Mesendoderm (in vitro differentiated cells): ENCODE data around the gene KIF4A.
A peak's percentile ranks its signal among the peaks of the same experiment; 100 is the strongest.

Experiments used
- DNase-seq: peaks from one replicate; pipeline ENCODE4 v3.0.0; 2013
- H2AK5ac ChIP-seq: 2 replicates; pipeline ENCODE4 v1.6.1; 2013; ENCODE audit warnings: low read length, inconsistent platforms
- H2BK120ac ChIP-seq: 2 replicates; pipeline ENCODE4 v1.6.1; 2013; ENCODE audit warnings: low read depth, mild to moderate bottlenecking, low read length, moderate library complexity, mixed read lengths
- H2BK15ac ChIP-seq: replicated peaks from 2 replicates; pipeline ENCODE4 v1.6.1; 2013; ENCODE audit warnings: low read depth, mild to moderate bottlenecking, moderate library complexity
- H2BK5ac ChIP-seq: 2 replicates; pipeline ENCODE4 v1.6.1; 2013; ENCODE audit warnings: low read length, inconsistent platforms
- H3K18ac ChIP-seq: 2 replicates; pipeline ENCODE4 v1.6.1; 2013; ENCODE audit warnings: mild to moderate bottlenecking, low read length, mixed read lengths
- H3K23ac ChIP-seq: one replicate; pipeline ENCODE4 v1.6.1; 2013; ENCODE audit warnings: low read length
- H3K27ac ChIP-seq: 2 replicates; pipeline ENCODE4 v1.5.1; 2013; ENCODE audit warnings: low read depth, mild to moderate bottlenecking, inconsistent platforms, low read length, moderate library complexity
- H3K27me3 ChIP-seq: 2 replicates; pipeline ENCODE4 v1.6.1; 2013; ENCODE audit warnings: low read length, control low read depth, mild to moderate bottlenecking, inconsistent platforms; ENCODE audit not compliant: insufficient read depth, poor library complexity
- H3K36me3 ChIP-seq: 2 replicates; pipeline ENCODE4 v1.6.1; 2013; ENCODE audit warnings: low read length, inconsistent platforms; ENCODE audit not compliant: control insufficient read depth, insufficient read depth
- H3K4ac ChIP-seq: one replicate; pipeline ENCODE4 v1.6.1; 2013; ENCODE audit warnings: low read depth, mild to moderate bottlenecking, low read length, moderate library complexity
- H3K4me1 ChIP-seq: 2 replicates; pipeline ENCODE4 v1.6.1; 2013; ENCODE audit warnings: low read depth, low read length, inconsistent platforms; ENCODE audit not compliant: control insufficient read depth
- H3K4me2 ChIP-seq: 2 replicates; pipeline ENCODE4 v1.6.1; 2013; ENCODE audit warnings: low read length
- H3K4me3 ChIP-seq: 2 replicates; pipeline ENCODE4 v1.5.1; 2013; ENCODE audit warnings: mild to moderate bottlenecking, low read length
- H3K56ac ChIP-seq: one replicate; pipeline ENCODE4 v1.6.1; 2013; ENCODE audit warnings: low read length
- H3K79me1 ChIP-seq: 2 replicates; pipeline ENCODE4 v1.6.1; 2013; ENCODE audit warnings: low read length, inconsistent platforms
- H3K79me2 ChIP-seq: 2 replicates; pipeline ENCODE4 v1.6.1; 2013; ENCODE audit warnings: mild to moderate bottlenecking, low read length; ENCODE audit not compliant: control insufficient read depth, insufficient read depth
- H3K9ac ChIP-seq: 2 replicates; pipeline ENCODE4 v1.6.1; 2013; ENCODE audit warnings: low read length, inconsistent platforms
- H4K5ac ChIP-seq: one replicate; pipeline ENCODE4 v1.6.1; 2013; ENCODE audit warnings: low read length
- H4K8ac ChIP-seq: one replicate; pipeline ENCODE4 v1.6.1; 2013; ENCODE audit warnings: low read depth, mild to moderate bottlenecking, control low read depth, low read length, moderate library complexity
- WGBS: extraction: QIAGEN DNeasy Blood & Tissue Kit; methylation state at CpG from one replicate; pipeline ENCODE4 v1.1.7; 2013; ENCODE audit warnings: low lambda C conversion rate, missing lambda C conversion rate; ENCODE audit not compliant: insufficient coverage; ENCODE audit errors: extremely low coverage; 5-methylcytosine and 5-hydroxymethylcytosine counted together

Gene KIF4A

GRCh38 chrX:70454441-70455365, 164.8 kb downstream of the KIF4A start:
- peak overlapping the region; percentile 39 for H2BK120ac ChIP-seq
- peak overlapping the region; percentile 84 for H3K4ac ChIP-seq
- H3K27me3 ChIP-seq: no peaks in the 10 kb centered on the region
- no peak overlapping the region for H4K5ac ChIP-seq
- DNase-seq: peak; percentile 97
- H2AK5ac ChIP-seq: no peak overlapping the region
- no peak overlapping the region for H4K8ac ChIP-seq
- H3K9ac ChIP-seq: peak overlapping the region; percentile 92
- H3K79me2 ChIP-seq: peaks cover 16% of the 10 kb centered on the region
- WGBS: no CpG with 5 or more reads among the region's 48 CpGs
- no peaks in the 10 kb centered on the region for H3K4me1 ChIP-seq
- no peaks in the 10 kb centered on the region for H3K36me3 ChIP-seq
- no peaks in the 10 kb centered on the region for H3K79me1 ChIP-seq
- peak overlapping the region; percentile 98 for H3K18ac ChIP-seq
- no peak overlapping the region for H3K23ac ChIP-seq
- H2BK15ac ChIP-seq: no peak overlapping the region
- H2BK5ac ChIP-seq: peak overlapping the region; percentile 63
- peak overlapping the region; percentile 57 for H3K4me3 ChIP-seq
- peak overlapping the region; percentile 93 for H3K56ac ChIP-seq
- peak overlapping the region; percentile 78 for H3K27ac ChIP-seq
- peak overlapping the region; percentile 59 for H3K4me2 ChIP-seq

DNA sequence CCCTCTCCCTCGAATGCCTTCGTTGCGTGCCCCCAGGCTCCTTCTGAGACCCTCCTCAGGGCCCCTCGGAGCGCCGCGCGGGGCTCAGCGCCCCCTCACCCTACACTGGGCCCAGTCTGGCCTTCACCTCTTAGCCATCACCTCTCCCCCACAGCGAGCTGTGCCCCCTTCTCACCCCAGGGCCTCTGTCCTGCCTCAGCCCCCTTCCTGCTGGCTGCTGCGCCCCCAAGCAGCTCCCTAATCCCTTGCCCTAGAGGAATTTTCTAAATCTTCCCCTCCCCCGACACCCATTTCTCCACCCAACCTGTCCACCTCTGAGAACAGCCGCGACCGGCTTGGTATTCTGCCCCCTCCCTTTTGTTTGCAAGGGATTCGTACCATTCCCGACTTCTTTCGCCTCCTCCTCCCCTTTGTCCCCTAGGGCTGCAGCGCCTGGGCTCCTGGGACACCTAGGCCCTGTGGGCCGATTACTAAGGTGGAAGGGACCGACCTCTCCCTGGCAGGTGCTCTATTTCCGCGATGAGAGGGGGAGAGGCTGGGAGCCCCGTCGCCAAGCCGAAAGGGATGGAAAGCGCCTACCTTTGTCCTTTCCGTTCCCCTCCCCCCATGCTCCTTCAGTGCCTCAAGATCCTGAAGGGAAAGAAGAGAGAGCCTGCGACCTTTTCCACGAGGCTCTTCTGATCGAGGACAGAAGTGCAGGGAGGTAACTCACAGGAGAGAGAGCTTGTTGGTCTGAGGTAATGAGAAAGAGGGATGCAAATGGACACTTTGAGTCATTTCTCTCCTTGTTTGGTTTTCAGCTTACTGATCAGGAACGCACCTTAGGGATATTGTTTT, 165.7 kb downstream of the KIF4A start:
- Histone ChIP-seq H3K4ac (peak overlapping the region; percentile 84), H2BK15ac (no peak overlapping the region), H2BK5ac (peak overlapping the region; percentile 63), H3K23ac (no peak overlapping the region), H4K8ac (peak overlapping the region; percentile 84), H3K9ac (peak overlapping the region; percentile 92), H3K4me2 (peak overlapping the region; percentile 67), H3K27me3 (no peaks in the 10 kb centered on the region), H3K36me3 (no peaks in the 10 kb centered on the region), H3K4me3 (peak overlapping the region; percentile 57), H3K56ac (peak overlapping the region; percentile 93), H3K79me1 (no peaks in the 10 kb centered on the region), H4K5ac (no peak overlapping the region), H3K27ac (peak overlapping the region; percentile 78), H3K79me2 (peaks cover 16% of the 10 kb centered on the region), H2BK120ac (peak overlapping the region; percentile 39), H3K18ac (peak overlapping the region; percentile 98), H2AK5ac (no peak overlapping the region), H3K4me1 (no peaks in the 10 kb centered on the region)
- DNase-seq: peak; percentile 72
- WGBS: no CpG with 5 or more reads among the region's 32 CpGs

DNA sequence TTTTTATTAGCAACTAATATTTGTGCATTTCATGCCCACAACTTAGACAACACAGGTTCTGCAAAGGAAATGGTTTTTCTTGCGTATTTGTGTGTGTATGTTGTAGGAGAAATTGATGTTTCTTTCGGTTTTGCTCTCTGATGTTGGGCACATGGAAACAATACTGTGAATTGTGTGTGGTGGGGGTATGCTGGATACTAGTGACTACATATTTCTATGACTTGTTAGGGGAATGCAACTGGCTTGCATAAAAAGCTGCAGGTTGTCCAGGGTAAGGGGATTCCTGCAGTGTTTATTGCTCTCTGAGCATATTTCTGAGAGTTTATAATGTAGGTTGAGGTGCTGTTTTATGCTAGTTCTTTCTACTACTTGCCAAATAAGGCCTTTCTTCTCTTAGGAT, 166.4 kb downstream of the KIF4A start:
- Histone ChIP-seq H3K18ac (no peak overlapping the region), H4K5ac (no peak overlapping the region), H3K9ac (peak overlapping the region; percentile 92), H3K23ac (no peak overlapping the region), H3K4me2 (peak overlapping the region; percentile 67), H2AK5ac (no peak overlapping the region), H3K79me1 (no peaks in the 10 kb centered on the region), H3K4ac (no peak overlapping the region), H3K4me1 (no peaks in the 10 kb centered on the region), H3K27ac (no peak overlapping the region), H4K8ac (no peak overlapping the region), H3K36me3 (no peaks in the 10 kb centered on the region), H3K4me3 (peak overlapping the region; percentile 57), H2BK15ac (no peak overlapping the region), H3K27me3 (no peaks in the 10 kb centered on the region), H3K56ac (peak overlapping the region; percentile 93), H3K79me2 (peaks cover 20% of the 10 kb centered on the region), H2BK120ac (no peak overlapping the region), H2BK5ac (no peak overlapping the region)
- WGBS: no CpG with 5 or more reads among the region's 2 CpGs
- no peak for DNase-seq

DNA sequence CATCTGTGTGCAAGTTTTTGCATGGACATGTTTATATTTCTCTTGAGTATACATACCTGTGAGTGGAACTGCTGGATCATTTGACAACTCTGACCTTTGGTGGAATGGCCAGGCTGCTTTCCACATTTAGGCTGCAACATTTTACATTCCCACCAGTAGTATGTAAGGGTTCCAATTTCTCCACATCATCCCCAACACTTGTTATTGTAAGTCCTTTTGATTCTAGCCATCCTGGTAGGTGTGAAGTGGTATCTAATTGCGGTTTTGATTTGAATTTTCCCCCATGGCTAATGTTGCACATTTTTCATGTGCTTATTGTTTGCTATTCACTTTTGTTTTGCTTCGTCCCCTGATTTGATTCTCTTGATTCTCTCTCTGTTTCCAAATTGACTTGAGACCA, 171.1 kb downstream of the KIF4A start:
- Histone ChIP-seq H3K27me3 (no peaks in the 10 kb centered on the region), H3K18ac (no peak overlapping the region), H4K5ac (no peak overlapping the region), H2AK5ac (no peak overlapping the region), H3K36me3 (no peaks in the 10 kb centered on the region), H3K4me1 (no peaks in the 10 kb centered on the region), H3K4me3 (no peak overlapping the region), H2BK5ac (no peak overlapping the region), H2BK15ac (no peak overlapping the region), H2BK120ac (no peak overlapping the region), H3K4ac (no peak overlapping the region), H3K27ac (no peak overlapping the region), H3K79me1 (no peaks in the 10 kb centered on the region), H3K56ac (no peak overlapping the region), H3K9ac (no peak overlapping the region), H3K79me2 (peaks cover 23% of the 10 kb centered on the region), H4K8ac (no peak overlapping the region), H3K4me2 (no peak overlapping the region), H3K23ac (no peak overlapping the region)
- no CpG with 5 or more reads among the region's 2 CpGs for WGBS
- no peak for DNase-seq

GRCh38 chrX:70464051-70464450, 174.1 kb downstream of the KIF4A start:
- Histone ChIP-seq H3K9ac (no peak overlapping the region), H3K79me1 (no peaks in the 10 kb centered on the region), H2BK15ac (no peak overlapping the region), H3K4me3 (no peak overlapping the region), H3K79me2 (peaks cover 12% of the 10 kb centered on the region), H3K4me2 (no peak overlapping the region), H2AK5ac (no peak overlapping the region), H3K23ac (no peak overlapping the region), H3K18ac (no peak overlapping the region), H2BK5ac (no peak overlapping the region), H3K27me3 (no peaks in the 10 kb centered on the region), H3K4me1 (no peaks in the 10 kb centered on the region), H3K4ac (no peak overlapping the region), H2BK120ac (no peak overlapping the region), H3K56ac (no peak overlapping the region), H4K5ac (no peak overlapping the region), H4K8ac (no peak overlapping the region), H3K36me3 (no peaks in the 10 kb centered on the region), H3K27ac (no peak overlapping the region)
- no peak for DNase-seq
